Lung microvascular endothelial cell (primary cell): Measurements from ENCODE around the gene ATP7B. TPM values are rescaled to one million over a fixed set of nuclear protein-coding genes. Genes with fewer than 3 reads are reported as not detected.
A peak's percentile ranks its signal among the peaks of the same experiment; 100 is the strongest.

Source experiments
- DNase-seq, 2 donors: peaks; one replicate each; pipeline versions ENCODE4 v3.0.0 to v3.0.0-alpha.2; 2010; ENCODE audit warnings: low read depth in 2 of 2
- total RNA-seq: library from RNA; depleted of rRNA; stranded (reverse); fragments of >200 nt; gene quantifications from 2 replicates; pipeline ENCODE4 v1.2.1, GENCODE V29; 2014

Gene ATP7B
- total RNA-seq, 1 donor from 2014 or later = 4.6 TPM

DNA sequence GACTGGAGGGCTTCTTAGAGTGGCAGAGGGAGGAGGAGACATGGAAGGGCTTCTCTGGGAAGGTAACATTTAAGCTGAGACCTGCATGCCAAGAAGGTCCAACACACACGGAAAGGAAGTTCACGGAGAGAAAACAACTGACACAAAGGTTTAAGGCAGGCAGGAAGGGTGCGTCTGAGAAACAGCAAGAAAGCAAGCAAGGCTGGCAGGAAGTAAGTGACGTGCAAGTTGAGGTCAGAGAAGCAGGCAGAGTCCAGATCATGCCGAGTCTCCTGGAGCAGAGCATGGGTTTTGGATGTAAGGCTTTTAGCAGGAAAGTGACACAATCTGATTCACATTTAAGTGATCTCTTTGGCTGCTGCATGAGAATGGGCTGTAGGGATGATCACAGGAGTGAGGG is 60.5 kb downstream of the ATP7B start:
- peak in 1 of 2 donors; percentile 84 for DNase-seq

DNA sequence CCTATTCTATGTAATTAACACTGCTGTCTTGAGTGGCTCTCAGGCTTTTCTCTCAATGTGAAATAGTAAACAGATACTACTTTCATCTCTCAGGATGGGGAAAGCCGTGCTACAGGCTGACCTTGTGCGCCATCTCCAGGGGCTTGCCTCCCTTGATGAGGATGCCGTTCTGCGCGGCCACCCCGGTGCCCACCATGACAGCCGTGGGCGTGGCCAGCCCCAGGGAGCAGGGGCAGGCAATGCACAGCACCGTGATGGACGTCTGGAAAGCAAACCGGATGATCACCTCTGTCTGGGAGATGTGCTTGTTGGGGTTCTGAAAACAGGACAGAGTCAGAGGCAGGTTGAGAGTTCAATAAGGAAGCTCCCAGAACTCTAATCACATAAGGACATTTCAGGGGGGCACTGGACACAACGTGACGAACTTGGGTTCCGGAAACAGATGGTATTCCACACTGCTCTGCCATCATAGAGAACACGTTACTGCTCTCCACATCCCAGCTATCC is 65.0 kb downstream of the ATP7B start:
- DNase-seq = no peak

DNA sequence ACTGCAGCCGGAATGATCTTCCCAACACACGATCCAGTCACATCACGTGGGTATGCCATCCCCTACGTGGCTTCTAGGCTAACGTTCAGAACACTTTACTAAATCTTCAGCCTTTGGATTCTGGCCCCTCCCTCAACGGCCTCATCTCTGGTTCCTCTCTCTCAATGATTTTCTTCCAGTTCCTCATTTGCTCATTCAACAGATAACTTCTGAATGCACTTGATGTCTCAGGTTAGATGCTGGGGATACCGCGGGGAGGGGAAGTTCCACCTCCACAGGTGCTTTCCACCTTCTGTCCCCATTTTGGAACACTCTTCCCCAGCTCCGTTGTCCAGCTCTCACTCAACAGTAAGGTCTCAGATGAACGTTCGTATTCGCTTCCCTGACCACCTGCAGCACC is 66.1 kb downstream of the ATP7B start:
- no peak for DNase-seq

DNA sequence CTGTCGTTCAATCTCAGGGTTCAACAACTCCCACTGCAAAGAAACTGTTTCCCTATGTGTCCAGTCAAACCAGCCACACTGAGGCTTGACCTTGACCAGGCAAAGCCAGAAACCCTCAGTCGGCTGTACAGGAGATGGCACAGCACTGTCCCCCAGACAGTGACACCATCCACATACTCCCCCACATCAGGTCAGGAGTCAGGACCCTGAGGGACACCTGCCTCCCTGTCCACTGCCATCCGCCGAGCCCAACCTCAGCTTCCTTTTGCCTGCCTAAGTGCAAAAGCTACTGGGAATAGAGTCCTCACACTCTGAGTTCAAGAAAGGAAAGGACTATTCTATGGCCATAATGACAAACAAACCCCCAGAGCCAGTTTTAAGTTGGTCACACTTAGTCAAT is 66.8 kb downstream of the ATP7B start:
- DNase-seq = no peak

DNA sequence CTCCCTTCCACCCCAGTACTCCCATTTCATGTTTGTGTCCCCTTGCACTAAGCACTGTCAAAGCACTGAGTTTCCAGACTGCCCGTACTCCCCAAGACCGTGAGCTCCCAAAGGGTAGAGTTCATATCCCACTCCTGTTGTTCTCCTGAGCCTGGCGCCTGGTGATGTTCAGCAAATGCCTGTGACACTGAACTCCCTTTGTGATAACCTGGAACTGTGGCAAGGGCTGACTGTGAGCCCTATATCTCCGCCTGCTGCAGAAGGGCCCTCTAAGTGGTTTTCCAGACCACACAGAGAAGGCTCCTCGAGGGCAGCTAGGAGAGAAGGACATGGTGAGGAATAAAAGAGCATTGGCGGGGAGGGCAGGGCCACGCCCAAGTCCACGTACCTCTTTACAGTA is 67.5 kb downstream of the ATP7B start:
- no peak for DNase-seq

DNA sequence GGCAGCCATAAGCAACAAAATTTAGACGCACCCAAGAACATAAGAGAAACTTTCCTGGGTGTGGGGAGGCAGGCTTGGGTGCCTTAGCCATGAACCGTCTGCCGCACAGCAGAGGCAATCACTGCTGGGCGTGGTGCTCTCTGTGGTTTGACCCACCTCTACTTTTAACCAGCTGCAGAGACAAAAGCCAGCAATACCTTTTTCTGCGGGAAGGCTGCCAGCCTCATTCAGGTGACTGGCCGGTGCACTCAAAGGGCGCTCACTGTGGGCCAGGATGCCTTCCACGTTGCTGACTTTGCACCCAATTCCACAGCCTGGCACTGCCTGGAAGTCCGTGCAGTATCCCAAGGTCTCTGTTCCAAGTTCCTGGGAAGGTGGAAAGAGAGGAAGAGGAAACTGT is 69.1 kb downstream of the ATP7B start:
- no peak for DNase-seq

DNA sequence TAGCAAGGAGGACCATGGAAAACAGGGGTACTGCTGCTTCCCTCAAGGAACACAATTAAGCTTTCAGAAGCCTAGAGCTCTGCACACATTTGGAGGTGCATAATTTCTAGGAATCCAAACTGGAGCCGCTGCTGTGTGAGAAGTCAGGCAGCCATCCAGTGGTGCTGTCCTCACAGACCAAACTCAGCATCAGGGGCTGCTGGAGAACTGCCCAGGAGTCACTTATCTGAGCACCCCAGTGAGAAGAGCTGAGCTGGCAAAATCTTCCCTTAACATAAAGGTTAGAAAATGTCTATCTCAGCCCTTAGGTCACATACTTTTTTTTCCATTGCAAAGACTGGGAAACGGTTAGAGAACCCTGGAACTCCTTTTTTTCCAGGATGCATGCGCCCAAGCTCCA is 72.8 kb downstream of the ATP7B start:
- no peak for DNase-seq

DNA sequence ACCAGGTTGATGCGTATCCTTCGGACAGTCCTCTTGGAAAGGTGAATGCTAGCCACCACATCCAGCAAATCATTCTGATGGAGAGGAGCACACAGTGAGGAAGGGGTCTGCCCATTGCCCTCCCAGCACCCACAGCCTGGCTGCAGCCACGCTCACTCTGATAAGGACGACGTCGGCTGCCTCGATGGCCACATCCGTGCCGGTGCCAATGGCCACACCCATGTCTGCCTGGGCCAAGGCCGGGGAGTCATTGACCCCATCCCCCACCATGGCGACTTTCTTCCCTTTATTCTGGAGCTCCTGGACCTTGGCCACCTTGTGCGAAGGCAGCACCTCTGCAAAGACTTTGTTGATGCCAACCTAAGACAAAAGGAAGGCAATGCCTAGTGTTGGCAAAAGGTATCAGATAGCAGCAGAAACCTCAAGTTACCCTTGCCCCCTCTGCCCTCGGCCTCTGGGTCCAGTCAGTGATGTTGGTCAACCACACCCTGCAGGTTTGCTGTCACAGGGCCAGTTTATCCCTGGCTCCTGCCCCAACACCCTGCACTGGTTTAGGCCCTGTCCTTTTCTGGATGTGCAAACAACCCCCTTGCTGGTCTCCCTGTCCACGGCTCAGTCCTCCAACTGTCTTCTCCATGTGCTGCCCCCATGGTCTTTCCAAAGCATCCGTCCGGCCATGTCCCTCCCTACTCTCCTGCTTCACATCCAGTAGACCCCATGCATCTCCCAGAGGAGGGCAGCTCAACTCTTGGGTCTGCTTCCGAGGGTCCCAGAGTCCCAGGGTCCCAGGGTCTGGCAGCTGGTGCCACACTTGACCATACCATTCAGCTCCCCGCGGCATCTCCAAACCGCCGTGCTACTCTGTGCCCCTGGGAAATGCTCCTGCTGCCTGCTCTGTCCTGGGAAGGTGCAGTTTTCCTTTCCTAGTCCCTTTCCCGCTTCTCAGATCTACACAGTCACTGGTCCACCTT is 73.6 kb downstream of the ATP7B start:
- DNase-seq = no peak

DNA sequence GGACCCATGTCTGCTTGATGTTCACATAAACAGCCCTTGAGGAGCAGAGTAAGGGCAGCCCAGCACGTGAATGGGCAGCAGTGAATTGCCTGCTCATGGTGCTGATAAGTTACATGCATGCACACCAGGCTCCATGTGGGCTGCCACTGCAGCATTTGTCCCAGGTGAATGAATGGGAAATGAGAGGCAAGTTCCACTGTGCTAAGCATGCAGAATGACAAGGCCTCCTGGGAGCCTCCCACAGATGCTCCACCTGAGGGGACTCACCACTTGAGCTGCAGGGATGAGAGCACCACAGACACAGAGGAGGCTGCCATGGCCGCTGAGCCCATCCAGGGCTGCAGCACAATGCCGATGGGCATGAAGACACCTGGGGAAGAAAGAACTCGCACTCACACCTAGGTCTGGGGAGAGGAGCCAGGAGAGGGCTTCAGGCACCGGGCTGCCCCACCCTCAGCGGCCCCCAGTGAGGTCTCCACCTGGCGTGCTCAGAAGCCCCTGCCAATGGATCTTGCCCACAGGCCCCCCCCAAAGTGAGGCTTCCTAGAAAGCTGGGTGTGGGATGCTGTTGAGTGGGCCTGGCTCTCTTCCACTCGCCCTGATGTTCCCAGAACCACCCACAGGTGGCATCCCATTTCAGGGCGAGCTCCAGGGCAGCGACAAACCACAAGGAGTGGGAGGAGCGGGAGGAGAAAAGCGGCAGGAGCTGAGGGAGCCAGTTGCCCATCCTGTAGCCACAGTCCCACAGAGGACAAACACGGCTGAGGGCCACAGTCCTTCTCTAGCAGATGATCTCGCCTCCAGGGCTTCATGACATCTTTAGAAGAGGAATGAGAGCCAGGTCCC is 75.7 kb downstream of the ATP7B start:
- DNase-seq = peak; percentile 8 to 22

DNA sequence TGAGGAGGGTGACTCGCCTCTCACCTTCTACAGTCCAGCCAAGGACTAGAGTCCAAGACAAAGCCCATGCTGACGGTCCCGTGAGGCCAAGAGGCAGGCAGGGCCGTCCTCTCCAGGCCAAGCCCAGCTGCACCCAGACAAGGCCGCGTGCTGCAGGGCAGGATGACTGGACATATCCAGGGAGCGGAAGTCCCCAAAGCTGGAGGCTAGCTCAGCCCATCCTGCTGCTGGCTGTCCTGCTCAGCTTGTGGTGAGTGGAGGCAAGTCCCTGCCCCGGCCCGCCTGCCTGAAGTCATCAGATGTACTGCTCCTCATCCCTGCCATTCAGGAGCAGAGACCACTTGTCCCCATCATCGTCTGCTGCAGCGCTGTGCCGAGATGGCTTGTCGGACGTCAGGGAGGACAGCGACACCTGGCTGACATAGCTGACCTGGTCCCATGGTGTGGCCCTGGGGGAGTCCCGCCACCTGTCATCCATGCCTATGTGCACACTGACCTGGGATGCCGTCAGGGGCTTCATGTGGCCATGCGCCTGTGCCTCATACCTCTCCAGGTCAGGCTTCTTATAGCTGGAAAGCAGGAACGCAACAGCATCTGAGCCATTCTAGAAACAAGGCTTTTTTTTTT is 76.7 kb downstream of the ATP7B start:
- DNase-seq = no peak

DNA sequence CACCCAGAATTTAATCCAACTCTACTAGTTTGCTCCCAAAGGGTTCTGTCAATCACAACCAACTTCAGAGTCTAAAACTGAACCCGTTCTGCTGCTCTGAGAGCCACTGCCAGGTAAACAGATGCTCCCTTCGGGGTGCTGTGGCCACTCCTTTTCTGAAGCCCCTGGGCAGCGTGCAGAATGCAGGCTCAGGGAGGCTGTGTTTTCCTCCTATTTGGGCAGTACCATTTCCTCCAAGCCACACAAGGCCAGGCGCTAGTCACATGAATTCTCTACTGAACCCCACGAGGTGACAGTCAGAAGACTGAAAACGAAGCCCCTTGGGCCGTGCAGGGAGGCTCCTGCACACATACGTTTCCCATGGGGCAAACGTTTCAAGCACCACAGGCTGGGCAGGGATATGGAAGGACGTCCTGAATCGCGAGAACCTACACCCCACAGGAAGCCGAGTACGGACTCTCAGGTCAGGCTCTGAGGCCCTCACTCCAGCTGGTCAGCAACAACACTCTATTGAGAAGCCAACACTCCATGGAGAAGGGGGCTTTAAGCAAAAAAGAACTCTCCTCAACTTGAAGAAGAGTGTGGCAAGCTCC is 77.7 kb downstream of the ATP7B start:
- DNase-seq = no peak

DNA sequence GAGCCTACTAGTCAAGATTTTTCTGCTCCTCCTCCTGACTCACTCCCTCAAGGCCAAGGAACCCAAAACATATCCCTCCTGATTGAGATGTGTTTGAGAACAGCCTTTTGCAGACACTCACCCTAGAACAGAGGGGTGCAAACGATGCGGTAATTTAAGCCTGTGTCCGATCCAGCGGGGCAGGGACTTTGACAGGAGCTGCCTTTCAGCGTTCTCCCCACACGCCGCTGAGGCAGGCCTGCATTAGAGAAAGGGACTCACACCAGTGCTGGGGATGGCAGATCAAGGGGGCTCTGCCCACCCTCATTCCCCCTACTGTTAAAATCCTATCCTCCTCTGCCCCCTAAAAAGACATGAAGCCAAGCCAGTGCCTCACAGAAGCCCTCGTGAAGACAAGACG is 79.0 kb downstream of the ATP7B start:
- DNase-seq = no peak

DNA sequence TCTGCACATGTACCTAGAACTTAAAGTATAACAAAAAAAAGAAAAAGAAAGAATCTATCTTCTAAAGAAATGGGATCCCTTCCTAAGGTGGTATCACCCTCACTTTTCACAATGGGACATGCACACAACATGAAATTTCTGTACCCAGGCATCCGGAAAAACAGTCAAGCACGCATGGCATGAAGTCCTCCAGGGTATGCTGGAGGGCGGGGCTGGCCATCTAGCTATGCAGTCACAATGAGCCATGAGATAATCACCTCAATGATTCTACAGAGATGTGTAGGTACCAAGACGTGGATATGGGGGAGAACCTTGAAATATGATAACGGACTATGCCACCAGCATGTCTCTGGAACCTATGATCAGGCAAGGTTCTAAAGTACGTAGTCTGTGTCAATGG is 79.6 kb downstream of the ATP7B start:
- no peak for DNase-seq

DNA sequence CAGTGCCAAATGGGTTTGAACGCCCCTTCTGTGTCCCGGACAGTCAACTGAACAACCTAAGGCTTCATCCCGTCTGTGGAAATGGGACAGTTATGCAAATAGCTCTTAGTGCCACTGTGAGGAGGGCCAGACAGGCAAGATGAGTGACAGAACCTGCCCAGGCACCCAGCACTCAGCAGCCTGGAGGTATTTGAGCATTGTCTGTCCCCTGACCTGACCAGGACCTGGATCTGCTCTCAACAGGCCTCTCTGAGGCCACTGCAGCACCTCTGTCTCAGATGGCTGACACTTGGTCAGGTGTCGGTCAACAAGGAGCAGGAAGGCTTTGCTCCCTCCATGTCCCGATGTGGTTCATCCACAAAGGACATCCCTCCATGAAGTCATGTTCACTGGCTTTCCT is 81.6 kb downstream of the ATP7B start:
- no peak for DNase-seq

DNA sequence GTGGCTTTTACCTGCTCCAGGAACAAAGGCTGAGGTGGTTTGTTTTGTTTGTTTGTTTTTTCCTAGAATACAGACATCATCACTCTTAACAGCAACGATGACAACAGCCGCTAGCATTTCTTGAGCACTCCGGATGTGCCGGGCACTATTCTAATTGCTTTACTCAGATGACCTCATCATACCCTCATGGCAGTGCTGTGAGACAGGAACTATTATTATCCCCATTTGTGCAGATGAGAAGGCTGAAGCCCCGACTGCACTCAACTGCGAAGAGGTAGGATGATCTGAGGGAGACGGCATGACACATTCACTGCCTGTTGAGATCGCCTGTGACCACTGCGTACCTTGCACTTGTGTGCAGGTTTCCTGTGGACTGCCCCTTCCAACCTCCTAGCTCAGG is 83.0 kb downstream of the ATP7B start:
- DNase-seq = peak in 1 of 2 donors; percentile 12

DNA sequence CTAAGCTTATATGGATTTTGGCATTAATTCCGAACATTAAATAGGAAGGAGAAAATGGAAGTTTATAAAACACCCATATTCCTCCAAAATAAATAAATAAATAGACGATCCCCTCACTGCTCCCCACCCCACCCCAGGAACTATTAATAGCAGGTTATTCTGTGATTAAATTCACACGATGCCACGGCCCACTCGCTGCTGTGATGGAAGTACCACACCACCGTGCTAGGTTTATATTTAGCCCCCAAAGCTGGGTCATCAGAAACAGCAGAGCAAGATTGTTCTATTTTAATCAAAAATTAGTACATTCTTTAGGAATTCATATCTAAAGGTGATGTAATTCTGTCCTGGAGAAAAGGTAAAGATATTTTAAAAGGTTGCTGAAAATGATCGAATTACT is 84.1 kb downstream of the ATP7B start:
- DNase-seq = no peak

DNA sequence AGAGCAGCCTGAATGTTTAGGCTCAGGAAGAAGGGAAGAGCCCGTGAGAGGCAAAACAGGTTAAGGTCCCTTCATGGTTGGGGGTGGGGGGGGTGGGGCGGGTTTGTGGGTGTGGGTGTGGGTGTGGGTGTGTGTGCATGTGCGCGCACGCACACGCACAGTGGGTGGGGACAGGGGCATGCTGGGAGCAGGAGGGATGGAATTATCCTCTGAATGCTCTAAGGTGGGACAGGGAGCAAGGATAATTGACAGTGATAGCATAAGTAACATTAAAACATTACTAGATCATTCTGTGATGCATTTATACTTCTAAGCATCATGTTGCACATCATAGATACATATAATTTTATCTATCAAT is 84.7 kb downstream of the ATP7B start:
- no peak for DNase-seq

DNA sequence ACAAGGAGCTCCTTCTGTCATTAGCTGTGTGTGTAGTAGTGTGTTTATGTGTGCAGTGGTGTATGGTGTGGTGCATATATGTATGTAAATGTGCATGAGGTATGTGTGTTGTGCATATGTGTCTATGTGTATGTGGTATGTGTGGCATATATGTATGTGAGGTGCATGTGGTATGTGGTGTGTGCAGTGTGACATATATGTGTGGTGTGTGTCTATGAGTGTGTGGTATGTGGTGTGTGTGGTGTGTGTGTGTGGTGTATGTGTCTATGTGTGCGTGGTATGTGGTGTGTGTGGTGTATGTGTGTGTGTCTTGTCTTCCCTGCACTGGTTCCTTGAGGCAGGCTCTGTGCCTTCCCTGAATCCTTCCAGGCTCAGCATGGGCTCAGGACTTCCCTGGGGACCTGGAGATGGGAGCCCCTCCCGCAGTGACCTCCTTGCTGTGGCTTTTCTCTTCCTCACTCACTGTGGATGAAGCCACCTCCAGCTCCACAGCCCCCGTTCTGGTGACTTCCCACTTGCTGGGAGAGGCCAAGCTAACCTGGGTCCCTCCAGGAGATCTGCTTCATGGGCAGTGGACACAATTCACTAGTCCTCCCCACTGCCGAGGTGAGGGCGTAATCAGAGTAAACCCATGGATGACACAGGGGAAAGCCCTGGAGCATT is 85.3 kb downstream of the ATP7B start:
- no peak for DNase-seq

DNA sequence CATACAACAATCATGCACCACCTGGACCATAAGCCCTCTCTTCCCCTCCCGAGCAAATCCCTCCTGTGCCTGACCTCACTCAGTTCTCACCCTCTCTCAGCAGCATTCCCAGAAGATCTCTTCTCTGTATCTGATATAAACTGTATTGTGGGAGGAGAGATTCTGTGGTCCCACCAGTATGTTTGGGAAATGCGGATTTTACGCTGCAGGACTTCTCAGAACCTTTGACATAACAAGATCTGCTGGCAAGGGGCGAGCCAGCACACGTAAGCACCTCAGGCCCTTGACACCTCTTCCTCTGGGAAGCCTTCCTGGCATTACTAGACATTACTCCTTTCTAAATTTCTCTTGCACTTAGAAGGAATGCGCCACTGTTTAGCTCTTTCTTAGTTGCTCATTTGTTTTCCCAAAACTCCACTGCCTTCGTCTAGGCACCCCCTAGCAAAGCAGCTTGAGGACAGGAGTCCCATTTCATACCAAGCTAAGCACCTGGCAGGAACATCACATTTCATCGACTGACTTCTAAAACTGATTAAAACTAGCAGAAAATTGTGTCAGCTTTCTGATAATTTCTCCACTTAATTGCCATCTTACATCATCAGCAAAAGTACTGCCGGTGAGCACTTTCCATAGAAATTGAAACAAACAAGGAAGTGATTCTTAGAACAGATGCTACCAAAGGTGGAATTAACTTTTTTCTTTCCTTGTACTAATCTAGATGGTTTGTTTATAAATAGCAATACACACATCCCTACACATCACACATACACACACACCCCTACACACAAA is 86.3 kb downstream of the ATP7B start:
- DNase-seq = no peak

DNA sequence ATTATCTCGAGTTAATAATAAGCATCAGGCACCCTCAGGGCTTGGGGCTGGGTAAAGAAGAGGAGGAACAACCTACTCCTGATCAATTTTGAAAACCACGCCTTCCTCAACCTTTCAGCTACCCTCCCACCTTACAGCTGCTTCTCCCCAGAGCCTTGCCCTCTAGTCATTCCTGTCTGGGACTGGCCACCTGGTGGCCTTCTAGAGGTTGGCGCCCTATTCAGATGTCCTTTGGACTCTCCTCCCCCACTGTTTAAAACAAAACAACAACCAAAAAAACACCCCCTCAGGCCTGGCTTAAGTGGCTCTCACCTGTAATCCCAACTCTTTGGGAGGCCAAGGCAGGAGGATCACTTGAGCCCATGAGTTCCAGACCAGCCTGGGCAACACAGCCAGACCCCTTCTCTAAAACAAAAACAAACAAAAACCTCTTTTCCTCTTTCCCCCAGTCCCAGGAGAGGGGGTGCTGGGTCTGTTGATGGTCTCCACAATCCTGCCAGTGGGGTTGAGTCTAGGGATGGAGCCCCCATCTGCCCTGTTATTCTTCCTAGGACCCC is 87.2 kb downstream of the ATP7B start:
- DNase-seq = no peak
